Cortex of kidney (tissue), 1 donor: Measurements from ENCODE around the gene RIPK4.

Experiments used
- DNase-seq: peaks from one replicate; lab custom pipeline; 2025; lab: John Stamatoyannopoulos, UW

The RIPK4 gene

GRCh38 chr21:41753006-41753898, 13.6 kb downstream of the RIPK4 start:
- no peak for DNase-seq

GRCh38 chr21:41752231-41752681, 14.6 kb downstream of the RIPK4 start:
- no peak for DNase-seq

- no peak for DNase-seq
Measured at GRCh38 chr21:41751611-41752011, 15.2 kb downstream of the RIPK4 start.

GRCh38 chr21:41750532-41751151, 16.2 kb downstream of the RIPK4 start:
- no peak for DNase-seq

GRCh38 chr21:41750051-41750450, 16.8 kb downstream of the RIPK4 start:
- DNase-seq, result no peak

- DNase-seq, result no peak
Measured at GRCh38 chr21:41749286-41749685, 17.6 kb downstream of the RIPK4 start.

GRCh38 chr21:41747943-41748738, 18.7 kb downstream of the RIPK4 start:
- no peak for DNase-seq

GRCh38 chr21:41746744-41747006, 20.2 kb downstream of the RIPK4 start:
- no peak for DNase-seq

GRCh38 chr21:41745971-41746743, 20.7 kb downstream of the RIPK4 start:
- DNase-seq, result no peak

GRCh38 chr21:41745026-41745820, 21.6 kb downstream of the RIPK4 start:
- DNase-seq, result no peak

- DNase-seq, result no peak
Measured at GRCh38 chr21:41744028-41744930, 22.6 kb downstream of the RIPK4 start.

GRCh38 chr21:41743321-41744027, 23.4 kb downstream of the RIPK4 start:
- DNase-seq, result no peak

- DNase-seq, result no peak
Measured at GRCh38 chr21:41742073-41742875, 24.6 kb downstream of the RIPK4 start.

GRCh38 chr21:41741253-41742072, 25.4 kb downstream of the RIPK4 start:
- DNase-seq, result no peak

GRCh38 chr21:41740604-41741252, 26.1 kb downstream of the RIPK4 start:
- no peak for DNase-seq

GRCh38 chr21:41739936-41740335, 26.9 kb downstream of the RIPK4 start:
- no peak for DNase-seq

- DNase-seq, result no peak
Measured at GRCh38 chr21:41739011-41739410, 27.8 kb downstream of the RIPK4 start.
